WTC11 (cell line): ENCODE data around the gene DTNB. TPM values are rescaled to one million over a fixed set of nuclear protein-coding genes. Genes with fewer than 3 reads are reported as not detected.

ENCODE experiments used
- ATAC-seq: fragments of 200-7000 bp; cut with Tn5 transposase; 2 replicates; pipeline ENCODE4 v1.10.0; 2021; ENCODE audit warnings: mild to moderate bottlenecking, moderate library complexity
- CTCF ChIA-PET: fragments of 300-600 bp; sonication (Branson Sonifier 250); formaldehyde crosslinking; loops from one replicate; lab custom pipeline; 2021; ENCODE audit warnings: antibody characterized with exemption; lab: Charles Lee
- POLR2A ChIA-PET: fragments of 350-600 bp; sonication (Branson Sonifier 250); formaldehyde crosslinking; loops from one replicate; lab custom pipeline; 2021; ENCODE audit warnings: antibody characterized with exemption; lab: Charles Lee
- DNase-seq: peaks from one replicate; pipeline ENCODE4 v3.0.0; 2021; ENCODE audit warnings: low spot score
- H3K27ac Mint-ChIP-seq: 2 replicates; pipeline ENCODE4 v1.8.0; 2021; ENCODE audit warnings: mixed read lengths
- H3K27me3 Mint-ChIP-seq: 2 replicates; pipeline ENCODE4 v1.8.0; 2021; ENCODE audit warnings: low read depth, mild to moderate bottlenecking, moderate library complexity, mixed read lengths
- H3K36me3 Mint-ChIP-seq: 2 replicates; pipeline ENCODE4 v1.8.0; 2021; ENCODE audit warnings: mixed read lengths
- H3K4me1 Mint-ChIP-seq: 2 replicates; pipeline ENCODE4 v1.8.0; 2022; ENCODE audit warnings: mixed read lengths
- H3K4me3 Mint-ChIP-seq: 2 replicates; pipeline ENCODE4 v1.8.0; 2021; ENCODE audit warnings: mild to moderate bottlenecking, moderate library complexity, mixed read lengths
- H3K9me3 Mint-ChIP-seq: 2 replicates; pipeline ENCODE4 v1.8.0; 2021; ENCODE audit warnings: mixed read lengths
- AR ChIP-seq: fragments of 250-450 bp; sonication (Bioruptor Pico); IDR thresholded peaks from 2 replicates; pipeline ENCODE4 v1.9.0; 2021; ENCODE audit warnings: mild to moderate bottlenecking
- ATF6 ChIP-seq: sonication (generic); formaldehyde crosslinking; IDR thresholded peaks from 2 replicates; pipeline ENCODE4 v1.8.1; 2023; ENCODE audit warnings: mild to moderate bottlenecking, missing genetic modification reagents
- CREB1 ChIP-seq: sonication (generic); formaldehyde crosslinking; IDR thresholded peaks from 2 replicates; pipeline ENCODE4 v1.8.0; 2023; ENCODE audit warnings: mild to moderate bottlenecking, missing genetic modification reagents
- CTCF ChIP-seq: fragments of 200-600 bp; IDR thresholded peaks from 2 replicates; pipeline ENCODE4 v1.8.0; 2022; ENCODE audit warnings: antibody characterized with exemption
- E2F1 ChIP-seq: sonication (generic); formaldehyde crosslinking; IDR thresholded peaks from 2 replicates; pipeline ENCODE4 v1.8.0; 2022; ENCODE audit warnings: mild to moderate bottlenecking, missing genetic modification reagents
- EMX1 ChIP-seq: fragments of 250-450 bp; sonication (Bioruptor Pico); IDR thresholded peaks from 2 replicates; pipeline ENCODE4 v1.8.0; 2021; ENCODE audit warnings: mild to moderate bottlenecking
- ESRRA ChIP-seq: sonication (generic); formaldehyde crosslinking; IDR thresholded peaks from 2 replicates; pipeline ENCODE4 v1.8.1; 2022; ENCODE audit warnings: mild to moderate bottlenecking, missing genetic modification reagents, borderline replicate concordance
- FOXK1 ChIP-seq: sonication (generic); formaldehyde crosslinking; IDR thresholded peaks from 2 replicates; pipeline ENCODE4 v1.8.0; 2022; ENCODE audit warnings: mild to moderate bottlenecking, moderate library complexity, missing genetic modification reagents
- FOXP1 ChIP-seq: sonication (generic); formaldehyde crosslinking; IDR thresholded peaks from 2 replicates; pipeline ENCODE4 v1.8.0; 2022; ENCODE audit warnings: missing genetic modification reagents, mild to moderate bottlenecking, moderate library complexity, borderline replicate concordance
- GTF2I ChIP-seq: fragments of 250-450 bp; sonication (Bioruptor Pico); conservative IDR thresholded peaks from 2 replicates; pipeline ENCODE4 v1.4.0; 2021; ENCODE audit warnings: mild to moderate bottlenecking
- HMGA2 ChIP-seq: fragments of 250-450 bp; sonication (Bioruptor Pico); IDR thresholded peaks from 2 replicates; pipeline ENCODE4 v1.4.0; 2021; ENCODE audit warnings: mild to moderate bottlenecking, moderate library complexity
- MAX ChIP-seq: sonication (generic); formaldehyde crosslinking; IDR thresholded peaks from 2 replicates; pipeline ENCODE4 v1.8.0; 2022; ENCODE audit warnings: mild to moderate bottlenecking, missing genetic modification reagents
- NFATC4 ChIP-seq: fragments of 250-450 bp; sonication (Bioruptor Pico); IDR thresholded peaks from 2 replicates; pipeline ENCODE4 v1.9.0; 2021; ENCODE audit warnings: mild to moderate bottlenecking
- NFE2L1 ChIP-seq: sonication (generic); formaldehyde crosslinking; IDR thresholded peaks from 2 replicates; pipeline ENCODE4 v1.8.1; 2023; ENCODE audit warnings: missing genetic modification reagents
- ZMAT4 ChIP-seq: fragments of 250-450 bp; sonication (Bioruptor Pico); IDR thresholded peaks from 2 replicates; pipeline ENCODE4 v1.9.0; 2021; ENCODE audit warnings: mild to moderate bottlenecking
- ZNF219 ChIP-seq: sonication (generic); formaldehyde crosslinking; IDR thresholded peaks from 2 replicates; pipeline ENCODE4 v1.8.0; 2023; ENCODE audit warnings: missing genetic modification reagents, mild to moderate bottlenecking, borderline replicate concordance
- ZNF317 ChIP-seq: sonication (generic); formaldehyde crosslinking; IDR thresholded peaks from 2 replicates; pipeline ENCODE4 v1.8.1; 2023; ENCODE audit warnings: low read depth, mild to moderate bottlenecking, moderate library complexity, missing genetic modification reagents, borderline replicate concordance
- ZNF416 ChIP-seq: fragments of 250-450 bp; sonication (Bioruptor Pico); IDR thresholded peaks from 2 replicates; pipeline ENCODE4 v1.9.0; 2021; ENCODE audit warnings: mild to moderate bottlenecking, inconsistent platforms
- ZNF425 ChIP-seq: fragments of 250-450 bp; sonication (Bioruptor Pico); conservative IDR thresholded peaks from 2 replicates; pipeline ENCODE4 v1.9.0; 2021; ENCODE audit warnings: mild to moderate bottlenecking
- ZNF512 ChIP-seq: sonication (generic); formaldehyde crosslinking; IDR thresholded peaks from 2 replicates; pipeline ENCODE4 v1.8.1; 2022; ENCODE audit warnings: missing genetic modification reagents, borderline replicate concordance
- total RNA-seq: library from RNA; stranded (reverse); gene quantifications from 3 replicates; pipeline ENCODE4 v1.2.3, GENCODE V29; 2021

The DTNB gene
- total RNA-seq, 1 experiment from 2014 or later, result 39.9 TPM

GRCh38 chr2:25552318-25552717 lies 121.1 kb downstream of the DTNB start:
- H3K36me3 Mint-ChIP-seq, result no peaks in the 10 kb centered on the region
- H3K27me3 Mint-ChIP-seq, result no peaks in the 10 kb centered on the region
- peaks cover 16% of the 10 kb centered on the region for H3K4me1 Mint-ChIP-seq
- TF ChIP-seq NFATC4 (CRISPR knock-in tag), result no peak
- no peak for TF ChIP-seq GTF2I (CRISPR knock-in tag)
- no peak for TF ChIP-seq ZNF317 (CRISPR knock-in tag)
- TF ChIP-seq CREB1 (CRISPR knock-in tag), result no peak
- no peak for TF ChIP-seq ESRRA
- TF ChIP-seq ATF6 (CRISPR knock-in tag), result no peak
- TF ChIP-seq FOXK1, result no peak
- no peak for TF ChIP-seq ZNF219
- TF ChIP-seq ZMAT4 (CRISPR knock-in tag), result no peak
- no peak for TF ChIP-seq MAX
- TF ChIP-seq E2F1 (CRISPR knock-in tag), result no peak
- TF ChIP-seq EMX1, result no peak
- TF ChIP-seq CTCF, result no peak
- TF ChIP-seq HMGA2 (CRISPR knock-in tag), result no peak
- no peak for TF ChIP-seq ZNF416 (CRISPR knock-in tag)
- no peak for TF ChIP-seq FOXP1 (CRISPR knock-in tag)
- no peak for TF ChIP-seq NFE2L1 (CRISPR knock-in tag)
- TF ChIP-seq ZNF512, result no peak
- no peak for TF ChIP-seq AR (CRISPR knock-in tag)
- TF ChIP-seq ZNF425 (CRISPR knock-in tag), result no peak
- H3K9me3 Mint-ChIP-seq, result no peaks in the 10 kb centered on the region
- DNase-seq, result no peak
- ChIA-PET POLR2A (no interaction called here), CTCF (interaction anchor here (0.7 to 2.8 kb wide), 3 partner anchors 9 to 190 kb away, joined by 3 to 9 read pairs (median 3); no protein-coding TSS in a partner anchor)
- H3K4me3 Mint-ChIP-seq, result no peak overlapping the region
- ATAC-seq, result no peak
- peak overlapping the region; percentile 55; the same call in 1 of the 2 replicates for H3K27ac Mint-ChIP-seq
